Adrenal gland (tissue), 12 donors: ENCODE results near the gene ASB18. TPM values are rescaled to one million over a fixed set of nuclear protein-coding genes. Genes with fewer than 3 reads are reported as not detected.

Experiments
- DNase-seq, 7 donors: peaks; one replicate each; pipeline ENCODE4 v3.0.0-alpha.2; 2019 to 2020
- H3K27ac ChIP-seq, 5 donors: fragments of 200-600 bp; sonication (generic) in 4 of 5; 1 replicate in 3 of 5; 2 replicates in 2 of 5; pipeline versions ENCODE4 v1.5.1 to v1.8.0; 2016 to 2020; ENCODE audit warnings: mild to moderate bottlenecking in 1 of 5
- H3K27me3 ChIP-seq: fragments of 200-600 bp; 2 replicates; pipeline ENCODE4 v1.8.0; 2021
- H3K36me3 ChIP-seq, 2 donors: fragments of 200-600 bp; replicated peaks in 1 of 2; 1 replicate in 1 of 2; 2 replicates in 1 of 2; pipeline versions ENCODE4 v1.5.1 to v1.8.0; 2018 to 2022
- H3K4me1 ChIP-seq, 2 donors: fragments of 200-600 bp; replicated peaks in 1 of 2; 1 replicate in 1 of 2; 2 replicates in 1 of 2; pipeline versions ENCODE4 v1.5.1 to v1.8.0; 2018 to 2021
- H3K4me3 ChIP-seq, 4 donors: fragments of 200-600 bp; sonication (generic) in 3 of 4; one replicate each; pipeline ENCODE4 v1.5.1; 2016 to 2018
- H3K9me3 ChIP-seq, 3 donors: fragments of 200-600 bp; sonication (generic) in 1 of 3; replicated peaks in 1 of 3; 1 replicate in 2 of 3; 2 replicates in 1 of 3; pipeline versions ENCODE4 v1.5.1 to v1.8.0; 2016 to 2021
- CTCF ChIP-seq, 6 experiments: fragments of 450-650 bp in 4 of 6; fragments of 200-600 bp in 2 of 6; sonication (generic) in 1 of 6; IDR thresholded peaks; 1 replicate in 5 of 6; 2 replicates in 1 of 6; pipeline versions ENCODE4 v1.5.1 to v1.8.0; 2016 to 2021; ENCODE audit warnings: antibody characterized with exemption in 6 of 6, mild to moderate bottlenecking in 2 of 6, moderate library complexity in 1 of 6
- POLR2A ChIP-seq, 2 donors: fragments of 450-650 bp; IDR thresholded peaks; one replicate each; pipeline ENCODE4 v1.6.1; 2017; ENCODE audit warnings: antibody characterized with exemption in 2 of 2, mild to moderate bottlenecking in 2 of 2, moderate library complexity in 1 of 2
- WGBS, 4 donors: extraction: QIAGEN DNeasy Blood & Tissue Kit in 2 of 4; methylation state at CpG; one replicate each; pipeline versions ENCODE4 v1.1.5 to v1.1.7; 2013 to 2017; 5-methylcytosine and 5-hydroxymethylcytosine counted together
- intact Hi-C, 2 donors: fragments of 100-400 bp; cut with DNase I; formaldehyde crosslinking; loops; one replicate each; pipeline versions ENCODE4 v1.14.1 to v1.15.0; 2022 to 2023
- polyA plus RNA-seq, 3 donors: library from polyadenylated mRNA; stranded (reverse); fragments of 200-250 nt in 2 of 3; fragments of 350-450 nt in 1 of 3; fragmentation: Illumina TruSeq in 1 of 3; extraction: RNeasy Lipid Tissue Mini Kit (QIAGEN cat#74804) in 1 of 3; gene quantifications; one replicate each; pipeline ENCODE4 v1.2.3, GENCODE V29; 2013 to 2014
- total RNA-seq, 9 donors: library from RNA; depleted of rRNA in 4 of 9; stranded (reverse); fragments of >200 nt in 4 of 9; fragments of 120-200 nt in 1 of 9; fragmentation: NEBNext Ultra II Directional in 1 of 9; extraction: Animal tissue kit (Norgen Biotek cat#: 25700) in 1 of 9; gene quantifications; one replicate each; pipeline versions ENCODE4 v1.1.0 to v1.2.4, GENCODE V29; 2013 to 2023
- donor health status: healthy with polysubstance abuse.
- donor health status: Bipolar disorder and iron deficiency.
- donor health status: DM: yes; HTN: yes; CAD: no.
- donor health status: DM: no; HTN: no; CAD: no.
- donor health status: DM: no; HTN: no; CAD: no.
- donor health status: DM: yes; HTN: yes; CAD: no.

Gene ASB18
- total and polyA plus RNA-seq, 12 donors, result not detected

GRCh38 chr2:236209535-236209934 is 54.7 kb downstream of the ASB18 start:
- intact Hi-C loops, result no loop called here
- Histone ChIP-seq H3K36me3 (no peaks in the 10 kb centered on the region), H3K27me3 (peaks cover 11% of the 10 kb centered on the region), H3K4me3 (no peak overlapping the region), H3K27ac (no peak overlapping the region), H3K4me1 (no peaks in the 10 kb centered on the region), H3K9me3 (no peaks in the 10 kb centered on the region)
- no peak for TF ChIP-seq CTCF (IDR thresholded peaks at IDR 0.05)
- no peak for TF ChIP-seq POLR2A (IDR thresholded peaks at IDR 0.05)
- no peak for DNase-seq
- WGBS, 4 donors, result 61 to 74% (median 67%) methylated on average over 6 of the region's 6 CpGs

- no peaks in the 10 kb centered on the region for H3K36me3 ChIP-seq
- H3K4me3 ChIP-seq, result no peak overlapping the region
- DNase-seq, result no peak
- peaks cover 3% of the 10 kb centered on the region for H3K27me3 ChIP-seq
- intact Hi-C loops, result no loop called here
- no peaks in the 10 kb centered on the region for H3K9me3 ChIP-seq
- no peak overlapping the region for H3K27ac ChIP-seq
- no peak for TF ChIP-seq CTCF (IDR thresholded peaks at IDR 0.05)
- TF ChIP-seq POLR2A (IDR thresholded peaks at IDR 0.05), result no peak
- WGBS, 4 donors, result 64 to 71% (median 68%) methylated on average over 26 to 28 of the region's 28 CpGs
- H3K4me1 ChIP-seq, result no peaks in the 10 kb centered on the region
These were observed 55.9 kb downstream of the ASB18 start for GRCh38 chr2:236208019-236208926.

- peaks cover 3% of the 10 kb centered on the region for H3K27me3 ChIP-seq
- no peaks in the 10 kb centered on the region for H3K9me3 ChIP-seq
- DNase-seq, result no peak
- no peak overlapping the region for H3K27ac ChIP-seq
- WGBS, 4 donors, result 77 to 81% (median 80%) methylated on average over 11 of the region's 11 CpGs
- intact Hi-C loops, result no loop called here
- no peak overlapping the region for H3K4me3 ChIP-seq
- TF ChIP-seq POLR2A (IDR thresholded peaks at IDR 0.05) (no peak), CTCF (IDR thresholded peaks at IDR 0.05) (no peak)
- no peaks in the 10 kb centered on the region for H3K36me3 ChIP-seq
- no peaks in the 10 kb centered on the region for H3K4me1 ChIP-seq
These were observed 56.7 kb downstream of the ASB18 start for GRCh38 chr2:236207472-236207871.

- Histone ChIP-seq H3K4me1 (no peaks in the 10 kb centered on the region), H3K9me3 (no peaks in the 10 kb centered on the region), H3K36me3 (no peaks in the 10 kb centered on the region), H3K27ac (no peak overlapping the region), H3K4me3 (no peak overlapping the region), H3K27me3 (peaks cover 3% of the 10 kb centered on the region)
- no peak for DNase-seq
- intact Hi-C loops, result no loop called here
- 64 to 79% (median 78%) methylated on average over 2 of the region's 2 CpGs for WGBS, 4 donors
- TF ChIP-seq CTCF (IDR thresholded peaks at IDR 0.05), result no peak
- TF ChIP-seq POLR2A (IDR thresholded peaks at IDR 0.05), result no peak
These were observed 58.1 kb downstream of the ASB18 start for GRCh38 chr2:236205867-236206645.
